GM21786 (cell line): ENCODE data around the gene TENT5C.
A peak's percentile ranks its signal among the peaks of the same experiment; 100 is the strongest.

Source experiments
- ATAC-seq: cut with Tn5 transposase; IDR thresholded peaks from one replicate; pipeline ENCODE4 v1.9.1; 2021; ENCODE audit not compliant: unreplicated experiment

TENT5C gene

DNA sequence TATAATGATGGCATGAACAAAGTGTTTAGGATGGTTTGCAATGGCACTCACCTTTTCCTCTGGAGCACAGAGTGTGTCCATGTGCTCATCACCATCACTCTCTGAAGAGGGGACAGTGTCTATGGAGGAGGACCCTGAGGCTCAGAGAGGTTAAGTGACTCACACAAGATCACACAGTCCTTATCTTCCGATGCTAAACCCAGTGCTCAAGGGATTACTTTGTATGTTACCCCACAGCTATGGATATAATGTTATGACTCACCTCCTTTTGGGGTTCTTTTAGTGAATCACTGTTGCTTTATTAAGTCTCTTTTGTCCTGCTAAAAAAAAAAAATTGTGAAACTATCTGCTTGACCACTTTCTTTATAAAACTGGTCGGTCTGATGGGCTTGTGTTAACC, 67.6 kb downstream of the TENT5C start:
- no peak for ATAC-seq

DNA sequence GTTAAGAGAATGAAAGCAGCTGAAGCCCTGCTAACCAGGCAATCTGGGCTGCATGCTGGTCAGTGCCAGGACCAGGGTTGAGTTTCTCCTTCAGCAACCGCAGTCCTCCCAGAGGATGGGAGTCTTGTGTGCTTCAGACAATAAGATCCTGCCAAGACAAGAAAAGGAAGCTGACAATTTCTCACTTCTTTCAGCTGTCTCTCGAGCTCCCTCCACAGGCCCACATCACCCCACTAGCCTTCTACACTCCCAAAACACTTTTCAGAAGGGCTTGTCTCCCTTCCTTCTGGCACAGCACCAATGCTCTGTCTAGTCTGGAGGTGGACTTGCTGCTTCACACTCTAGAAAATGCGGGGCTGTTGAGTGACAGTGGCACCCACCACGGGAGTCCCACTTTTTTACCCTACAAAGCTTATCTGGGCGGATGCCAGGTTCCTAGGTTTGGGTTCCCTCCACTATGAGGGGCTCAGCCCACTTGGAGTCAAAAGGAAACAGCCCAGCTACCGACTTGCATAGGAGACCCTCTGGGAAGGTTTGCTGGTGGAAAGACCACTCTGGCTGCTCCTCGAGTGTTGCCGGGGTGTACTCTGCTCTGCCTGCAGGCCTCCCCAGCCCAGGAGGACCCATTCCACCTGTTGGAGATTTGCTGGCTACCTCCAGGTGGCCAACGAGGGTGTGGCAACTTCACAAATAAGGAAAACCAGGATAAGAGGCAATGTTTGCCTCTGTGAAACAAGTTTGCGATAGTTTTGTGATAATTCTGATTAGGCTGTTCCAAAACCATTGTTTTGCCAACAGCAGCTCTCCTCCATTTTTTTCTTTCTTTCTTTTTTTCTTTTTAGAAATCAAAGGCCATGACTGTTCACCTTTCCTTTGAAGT, 68.9 kb downstream of the TENT5C start:
- peak; percentile 58 for ATAC-seq

DNA sequence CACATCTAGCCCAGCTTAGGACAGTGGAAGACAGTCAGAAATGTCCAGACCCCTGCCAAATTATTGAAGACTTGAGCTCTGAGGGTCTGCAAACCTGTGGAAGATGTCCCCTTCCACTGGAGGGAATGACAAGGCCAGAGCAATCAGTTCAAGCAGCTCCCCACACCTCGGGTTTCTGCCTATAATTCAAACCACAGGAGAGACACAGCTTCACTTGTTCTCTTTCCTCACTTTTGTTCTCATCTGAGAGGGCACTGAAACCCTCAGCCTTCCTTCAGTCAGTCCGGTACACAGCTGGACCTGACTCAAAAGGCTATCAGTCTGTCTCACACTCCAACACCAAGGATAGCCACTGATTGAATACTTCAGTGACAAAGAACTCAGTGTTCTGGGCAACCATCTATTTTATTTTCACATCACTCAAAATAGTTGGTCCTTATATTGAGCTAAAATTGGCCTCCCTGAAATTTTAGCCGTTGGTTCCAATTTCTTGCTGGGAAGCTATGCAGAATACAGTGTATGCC, 70.1 kb downstream of the TENT5C start:
- ATAC-seq, result no peak

DNA sequence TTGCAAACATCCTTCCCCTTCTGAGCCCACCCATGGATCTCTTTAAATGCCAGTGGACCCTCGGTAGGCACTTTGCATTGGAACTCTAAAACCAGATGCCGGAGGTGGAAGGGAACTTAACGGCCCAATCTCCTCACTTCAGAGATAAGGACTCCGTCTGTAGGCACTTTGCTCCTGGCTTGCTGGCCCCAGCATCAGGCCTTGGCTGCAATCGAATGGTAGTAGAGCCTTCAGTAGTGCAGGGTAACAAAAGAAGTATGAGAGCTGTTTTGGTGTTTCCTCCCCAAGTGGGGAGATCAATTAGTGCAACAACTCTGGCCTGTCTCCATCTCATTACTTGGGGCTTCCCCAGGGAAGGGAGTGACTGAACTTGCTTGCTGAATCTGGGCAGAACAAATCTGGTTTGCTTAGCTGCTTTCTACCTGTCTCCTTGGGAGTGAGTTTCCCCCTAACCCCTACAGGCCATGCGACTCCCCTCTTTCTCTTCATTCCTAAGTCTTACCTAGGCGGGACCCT, 70.8 kb downstream of the TENT5C start:
- no peak for ATAC-seq
